Mammary epithelial cell (primary cell): Measurements from ENCODE around the gene NUMBL.

Source experiments
- CTCF ChIP-seq, 2 donors: IDR thresholded peaks in 1 of 2; conservative IDR thresholded peaks in 1 of 2; 2 replicates each; pipeline ENCODE4 v1.5.1; 2011 to 2012; ENCODE audit warnings: inconsistent platforms in 2 of 2, low read length in 2 of 2, mild to moderate bottlenecking in 2 of 2, control low read depth in 1 of 2, low read depth in 1 of 2; ENCODE audit not compliant: insufficient read depth in 1 of 2; ENCODE audit errors: extremely low read depth in 1 of 2
- EZH2 ChIP-seq: IDR thresholded peaks from 2 replicates; pipeline ENCODE4 v1.6.1; 2012; ENCODE audit warnings: low read length, inconsistent platforms, borderline replicate concordance

- TF ChIP-seq CTCF (conservative IDR thresholded peaks at IDR 0.05 in 1 of 2, IDR thresholded peaks at IDR 0.05 in 1 of 2; ENCODE audit: extremely low read depth in 1 of 2, insufficient read depth in 1 of 2, low read depth in 1 of 2, low read length in 2 of 2) (no peak), EZH2 (no peak)
Observed at GRCh38 chr19:40682431-40682964, 8.0 kb downstream of the NUMBL start.
